Stimulated activated CD8-positive, alpha-beta memory T cell treated with anti-CD3 and anti-CD28 coated beads, Interleukin-12 subunit alpha, Interleukin-12 subunit beta, amount 100 ng/mL, for 24 hours (primary cell): ENCODE results near the gene LACTBL1.
"Not testable (repeated sequence)": the region's sequence is repeated elsewhere in the genome, so short reads cannot be mapped to it uniquely, and the experiment has no call there.

ENCODE experiments used
- DNase-seq: peaks from one replicate; pipeline ENCODE4 v3.0.0-alpha.2; 2020; ENCODE audit errors: extremely low read depth

The LACTBL1 gene

GRCh38 chr1:22972760-22973159 lies at the start of gene LACTBL1:
TSS of gene LACTBL1 (minus strand) at chr1:22972866. CDS start at chr1:22972316, 550 bp downstream.
- DNase-seq: no peak

GRCh38 chr1:23021834-23022233 lies 49.2 kb upstream of the LACTBL1 start:
- DNase-seq: no peak

- DNase-seq: no peak
Measured at GRCh38 chr1:23020706-23021405, 48.2 kb upstream of the LACTBL1 start.

GRCh38 chr1:23019863-23020625 lies 47.4 kb upstream of the LACTBL1 start:
- DNase-seq: no peak

GRCh38 chr1:23019094-23019862 lies 46.6 kb upstream of the LACTBL1 start, which contains the start of gene KDM1A:
TSS of gene KDM1A (plus strand) at chr1:23019468. CDS start at chr1:23019597, 129 bp downstream.
- peak; percentile 88 for DNase-seq

- no peak for DNase-seq
Measured at GRCh38 chr1:23018661-23019093, 46.0 kb upstream of the LACTBL1 start.

- DNase-seq: no peak
Measured at GRCh38 chr1:23013657-23014056, 41.0 kb upstream of the LACTBL1 start.

- not testable (repeated sequence) for DNase-seq
Measured at GRCh38 chr1:23010025-23010424, 37.4 kb upstream of the LACTBL1 start.

GRCh38 chr1:23008901-23009300 lies 36.2 kb upstream of the LACTBL1 start:
- no peak for DNase-seq

- DNase-seq: no peak
Measured at GRCh38 chr1:23007106-23007505, 34.4 kb upstream of the LACTBL1 start.

- DNase-seq: not testable (repeated sequence)
Measured at GRCh38 chr1:23004769-23005168, 32.1 kb upstream of the LACTBL1 start.

- no peak for DNase-seq
Measured at GRCh38 chr1:23004112-23004511, 31.4 kb upstream of the LACTBL1 start.

- not testable (repeated sequence) for DNase-seq
Measured at GRCh38 chr1:23002218-23002617, 29.6 kb upstream of the LACTBL1 start.

- DNase-seq: not testable (repeated sequence)
Measured at GRCh38 chr1:23000133-23000532, 27.5 kb upstream of the LACTBL1 start.

GRCh38 chr1:22997528-22997927 lies 24.9 kb upstream of the LACTBL1 start:
- DNase-seq: not testable (repeated sequence)

GRCh38 chr1:22995774-22996173 lies 23.1 kb upstream of the LACTBL1 start:
- no peak for DNase-seq

- DNase-seq: not testable (repeated sequence)
Measured at GRCh38 chr1:22993220-22993795, 20.6 kb upstream of the LACTBL1 start.

- not testable (repeated sequence) for DNase-seq
Measured at GRCh38 chr1:22992384-22992783, 19.7 kb upstream of the LACTBL1 start.

- no peak for DNase-seq
Measured at GRCh38 chr1:22983944-22984343, 11.3 kb upstream of the LACTBL1 start.

- DNase-seq: not testable (repeated sequence)
Measured at GRCh38 chr1:22980471-22980790, 7.8 kb upstream of the LACTBL1 start.

- DNase-seq: no peak
Measured at GRCh38 chr1:22978299-22978698, 5.6 kb upstream of the LACTBL1 start.
